Spinal cord (tissue), 10 donors: ENCODE measurements around the gene GDPGP1. TPM values are rescaled to one million over a fixed set of nuclear protein-coding genes. Genes with fewer than 3 reads are reported as not detected.
A peak's percentile ranks its signal among the peaks of the same experiment; 100 is the strongest.

Source experiments
- DNase-seq, 6 donors: peaks; one replicate each; pipeline versions ENCODE4 v3.0.0 to v3.0.0-alpha.2; 2013 to 2015; ENCODE audit warnings: low spot score in 6 of 6, low read depth in 4 of 6
- H3K27ac ChIP-seq: one replicate; pipeline ENCODE4 v1.5.1; 2013; ENCODE audit warnings: low read depth, low read length, control low read depth
- H3K27me3 ChIP-seq: one replicate; pipeline ENCODE4 v1.6.1; 2013; ENCODE audit warnings: low read length; ENCODE audit not compliant: control insufficient read depth, insufficient read depth
- H3K36me3 ChIP-seq: one replicate; pipeline ENCODE4 v1.6.1; 2013; ENCODE audit warnings: low read length; ENCODE audit not compliant: control insufficient read depth, insufficient read depth
- H3K4me1 ChIP-seq: one replicate; pipeline ENCODE4 v1.6.1; 2013; ENCODE audit warnings: low read length; ENCODE audit not compliant: control insufficient read depth, insufficient read depth
- H3K4me3 ChIP-seq: one replicate; pipeline ENCODE4 v1.5.1; 2013; ENCODE audit warnings: low read depth, low read length, control low read depth
- H3K9me3 ChIP-seq: one replicate; pipeline ENCODE4 v1.6.1; 2013; ENCODE audit warnings: low read length; ENCODE audit not compliant: control insufficient read depth, insufficient read depth
- WGBS: methylation state at CpG from one replicate; pipeline ENCODE4 v1.1.5; 2013; ENCODE audit warnings: missing lambda C conversion rate; ENCODE audit not compliant: insufficient coverage; 5-methylcytosine and 5-hydroxymethylcytosine counted together
- polyA plus RNA-seq, 2 donors: library from polyadenylated mRNA; unstranded; fragments of 120-200 nt; gene quantifications; one replicate each; pipeline ENCODE4 v1.2.1, GENCODE V29; 2013; ENCODE audit not compliant: insufficient read length in 2 of 2
- total RNA-seq, 2 donors: library from RNA; depleted of rRNA in 1 of 2; stranded (reverse); fragments of 120-200 nt in 1 of 2; fragments of >200 nt in 1 of 2; gene quantifications; one replicate each; pipeline versions ENCODE4 v1.2.3 to v1.2.4, GENCODE V29; 2013 to 2014
- donor health status: healthy.

GDPGP1 gene
- total and polyA plus RNA-seq, 4 donors, result 3.7 to 7.8 (median 6.7) TPM

DNA sequence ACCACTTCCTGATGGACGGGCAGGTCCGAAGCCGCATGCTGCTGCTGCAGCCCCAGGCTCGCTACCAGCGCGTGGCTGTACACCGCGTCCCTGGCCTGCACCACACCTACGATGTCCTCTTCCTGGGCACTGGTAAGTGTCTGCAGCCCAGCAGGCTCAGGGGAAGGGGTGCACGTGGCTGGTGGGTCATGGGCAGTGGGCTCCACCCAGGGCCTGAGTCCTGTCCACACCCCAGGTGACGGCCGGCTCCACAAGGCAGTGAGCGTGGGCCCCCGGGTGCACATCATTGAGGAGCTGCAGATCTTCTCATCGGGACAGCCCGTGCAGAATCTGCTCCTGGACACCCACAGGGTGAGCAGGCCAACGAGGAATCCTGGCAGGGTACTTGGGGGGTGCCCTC is 9.0 kb upstream of the GDPGP1 start:
- WGBS, result 97% methylated on average over 14 of the region's 17 CpGs
- H3K4me3 ChIP-seq, result no peak overlapping the region
- no peak overlapping the region for H3K27ac ChIP-seq
- peaks cover 17% of the 10 kb centered on the region for H3K4me1 ChIP-seq
- H3K27me3 ChIP-seq, result no peaks in the 10 kb centered on the region
- H3K36me3 ChIP-seq, result peaks cover 88% of the 10 kb centered on the region
- no peak for DNase-seq
- H3K9me3 ChIP-seq, result no peaks in the 10 kb centered on the region

DNA sequence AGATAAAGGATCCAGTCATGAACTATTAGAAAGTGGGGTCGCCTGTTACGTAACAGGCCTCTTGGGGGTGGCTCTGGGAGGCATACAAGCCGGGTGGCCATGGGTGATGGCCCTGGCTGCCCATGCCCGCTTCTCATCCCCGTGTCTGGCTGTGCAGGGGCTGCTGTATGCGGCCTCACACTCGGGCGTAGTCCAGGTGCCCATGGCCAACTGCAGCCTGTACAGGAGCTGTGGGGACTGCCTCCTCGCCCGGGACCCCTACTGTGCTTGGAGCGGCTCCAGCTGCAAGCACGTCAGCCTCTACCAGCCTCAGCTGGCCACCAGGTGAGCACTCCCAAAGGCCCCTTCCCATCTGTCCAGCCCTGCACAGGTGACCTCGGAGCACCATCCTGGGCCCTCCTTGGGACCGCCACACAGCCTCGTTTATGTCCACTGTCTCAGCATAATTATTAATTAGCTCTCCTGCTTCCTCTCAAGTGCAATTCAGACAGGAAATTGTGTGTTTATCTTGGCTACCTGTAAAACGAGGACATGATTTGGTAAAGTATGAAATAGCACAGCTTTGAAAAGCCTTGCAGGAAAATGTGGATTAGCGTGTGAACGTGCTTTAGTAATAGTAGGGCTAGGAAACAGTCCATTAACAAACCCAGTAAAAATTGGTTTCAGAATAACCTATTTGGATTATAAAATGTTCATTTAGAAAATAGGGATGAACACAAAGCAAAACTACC is 8.3 kb upstream of the GDPGP1 start:
- 90% methylated on average over 13 of the region's 18 CpGs for WGBS
- Histone ChIP-seq H3K36me3 (peaks cover 89% of the 10 kb centered on the region), H3K27ac (no peak overlapping the region), H3K4me3 (no peak overlapping the region), H3K4me1 (peaks cover 22% of the 10 kb centered on the region), H3K27me3 (no peaks in the 10 kb centered on the region), H3K9me3 (no peaks in the 10 kb centered on the region)
- no peak for DNase-seq

DNA sequence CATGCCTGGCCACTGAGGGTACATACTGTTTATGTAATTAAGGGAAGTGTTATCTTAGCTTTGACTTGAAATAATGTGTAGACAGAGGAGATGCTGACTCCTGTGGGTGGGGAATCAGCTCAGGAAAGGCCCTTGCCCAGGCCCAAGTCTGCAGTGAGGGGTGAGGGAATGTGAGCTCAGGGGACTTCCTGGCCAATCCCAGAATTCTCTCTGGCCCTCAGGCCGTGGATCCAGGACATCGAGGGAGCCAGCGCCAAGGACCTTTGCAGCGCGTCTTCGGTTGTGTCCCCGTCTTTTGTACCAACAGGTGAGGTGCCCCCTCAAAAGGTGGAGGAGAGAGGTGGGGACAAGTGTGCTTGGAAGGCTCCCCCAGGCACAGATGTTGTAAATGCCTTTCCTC is 6.7 kb upstream of the GDPGP1 start:
- peaks cover 85% of the 10 kb centered on the region for H3K36me3 ChIP-seq
- no peaks in the 10 kb centered on the region for H3K9me3 ChIP-seq
- no peaks in the 10 kb centered on the region for H3K27me3 ChIP-seq
- 95% methylated on average over 6 of the region's 7 CpGs for WGBS
- H3K4me1 ChIP-seq, result peaks cover 14% of the 10 kb centered on the region
- H3K27ac ChIP-seq, result no peak overlapping the region
- no peak for DNase-seq
- H3K4me3 ChIP-seq, result no peak overlapping the region

DNA sequence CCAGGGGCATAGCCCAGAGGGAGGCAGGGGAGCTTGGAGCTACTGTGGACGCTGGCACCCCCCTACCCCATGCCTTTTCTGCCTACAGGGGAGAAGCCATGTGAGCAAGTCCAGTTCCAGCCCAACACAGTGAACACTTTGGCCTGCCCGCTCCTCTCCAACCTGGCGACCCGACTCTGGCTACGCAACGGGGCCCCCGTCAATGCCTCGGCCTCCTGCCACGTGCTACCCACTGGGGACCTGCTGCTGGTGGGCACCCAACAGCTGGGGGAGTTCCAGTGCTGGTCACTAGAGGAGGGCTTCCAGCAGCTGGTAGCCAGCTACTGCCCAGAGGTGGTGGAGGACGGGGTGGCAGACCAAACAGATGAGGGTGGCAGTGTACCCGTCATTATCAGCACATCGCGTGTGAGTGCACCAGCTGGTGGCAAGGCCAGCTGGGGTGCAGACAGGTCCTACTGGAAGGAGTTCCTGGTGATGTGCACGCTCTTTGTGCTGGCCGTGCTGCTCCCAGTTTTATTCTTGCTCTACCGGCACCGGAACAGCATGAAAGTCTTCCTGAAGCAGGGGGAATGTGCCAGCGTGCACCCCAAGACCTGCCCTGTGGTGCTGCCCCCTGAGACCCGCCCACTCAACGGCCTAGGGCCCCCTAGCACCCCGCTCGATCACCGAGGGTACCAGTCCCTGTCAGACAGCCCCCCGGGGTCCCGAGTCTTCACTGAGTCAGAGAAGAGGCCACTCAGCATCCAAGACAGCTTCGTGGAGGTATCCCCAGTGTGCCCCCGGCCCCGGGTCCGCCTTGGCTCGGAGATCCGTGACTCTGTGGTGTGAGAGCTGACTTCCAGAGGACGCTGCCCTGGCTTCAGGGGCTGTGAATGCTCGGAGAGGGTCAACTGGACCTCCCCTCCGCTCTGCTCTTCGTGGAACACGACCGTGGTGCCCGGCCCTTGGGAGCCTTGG is 5.9 kb upstream of the GDPGP1 start:
- Histone ChIP-seq H3K4me3 (no peak overlapping the region), H3K27ac (no peak overlapping the region), H3K36me3 (peaks cover 79% of the 10 kb centered on the region), H3K9me3 (no peaks in the 10 kb centered on the region), H3K27me3 (no peaks in the 10 kb centered on the region), H3K4me1 (peaks cover 21% of the 10 kb centered on the region)
- WGBS, result 94% methylated on average over 37 of the region's 38 CpGs
- no peak for DNase-seq

DNA sequence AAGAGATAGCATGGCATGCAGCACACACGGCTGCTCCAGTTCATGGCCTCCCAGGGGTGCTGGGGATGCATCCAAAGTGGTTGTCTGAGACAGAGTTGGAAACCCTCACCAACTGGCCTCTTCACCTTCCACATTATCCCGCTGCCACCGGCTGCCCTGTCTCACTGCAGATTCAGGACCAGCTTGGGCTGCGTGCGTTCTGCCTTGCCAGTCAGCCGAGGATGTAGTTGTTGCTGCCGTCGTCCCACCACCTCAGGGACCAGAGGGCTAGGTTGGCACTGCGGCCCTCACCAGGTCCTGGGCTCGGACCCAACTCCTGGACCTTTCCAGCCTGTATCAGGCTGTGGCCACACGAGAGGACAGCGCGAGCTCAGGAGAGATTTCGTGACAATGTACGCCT is 5.0 kb upstream of the GDPGP1 start:
- H3K4me3 ChIP-seq, result no peak overlapping the region
- H3K4me1 ChIP-seq, result peaks cover 25% of the 10 kb centered on the region
- H3K36me3 ChIP-seq, result peaks cover 70% of the 10 kb centered on the region
- H3K27ac ChIP-seq, result no peak overlapping the region
- H3K9me3 ChIP-seq, result no peaks in the 10 kb centered on the region
- no peaks in the 10 kb centered on the region for H3K27me3 ChIP-seq
- 94% methylated on average over 15 of the region's 15 CpGs for WGBS
- no peak for DNase-seq

DNA sequence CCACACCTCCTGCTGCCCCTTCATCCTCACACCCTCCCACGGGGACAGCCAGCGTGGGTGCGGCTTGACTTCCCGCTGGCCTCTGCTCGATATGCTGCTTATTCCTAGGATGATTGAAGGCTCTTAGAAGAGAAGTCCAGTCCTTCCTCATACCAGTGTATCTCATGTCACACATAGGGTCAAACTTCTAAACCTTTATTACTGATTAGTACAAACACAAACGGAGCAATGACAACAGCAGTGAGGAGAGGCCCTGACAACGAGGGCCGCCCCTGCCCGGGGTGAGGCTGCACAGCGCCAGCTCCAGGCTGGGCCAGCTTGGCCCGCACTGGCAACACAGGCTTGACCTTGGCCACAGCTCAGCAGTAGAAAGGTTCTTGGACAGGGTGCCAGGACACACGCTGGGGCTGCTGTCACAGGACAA is 3.9 kb upstream of the GDPGP1 start:
- no peak overlapping the region for H3K4me3 ChIP-seq
- H3K27ac ChIP-seq, result no peak overlapping the region
- no peaks in the 10 kb centered on the region for H3K27me3 ChIP-seq
- peaks cover 27% of the 10 kb centered on the region for H3K4me1 ChIP-seq
- H3K9me3 ChIP-seq, result no peaks in the 10 kb centered on the region
- peak in 1 of 6 donors; percentile 39 for DNase-seq
- peaks cover 59% of the 10 kb centered on the region for H3K36me3 ChIP-seq
- WGBS, result 63% methylated on average over 8 of the region's 12 CpGs

DNA sequence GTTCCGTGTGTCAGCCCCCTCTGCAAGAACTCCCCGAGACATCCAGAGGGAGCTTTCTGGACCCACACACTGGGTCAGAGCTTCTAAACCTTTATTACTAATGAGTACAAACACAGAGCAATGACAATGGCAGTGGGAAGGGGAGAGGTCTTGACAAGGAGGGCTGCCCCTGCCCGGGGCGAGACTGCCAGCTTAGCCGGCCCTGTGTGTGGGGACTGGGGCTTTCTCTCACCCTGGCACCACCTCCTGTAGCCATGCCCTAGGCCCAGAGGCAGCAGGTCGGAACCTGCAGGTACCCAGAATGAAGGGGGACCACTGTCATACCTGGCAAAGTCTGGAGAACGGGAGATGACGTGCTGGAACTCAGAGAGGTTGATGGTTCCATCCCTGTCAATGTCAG is 3.4 kb upstream of the GDPGP1 start:
- Histone ChIP-seq H3K4me1 (peaks cover 27% of the 10 kb centered on the region), H3K27ac (no peak overlapping the region), H3K36me3 (peaks cover 54% of the 10 kb centered on the region), H3K9me3 (no peaks in the 10 kb centered on the region), H3K27me3 (no peaks in the 10 kb centered on the region), H3K4me3 (no peak overlapping the region)
- DNase-seq, result no peak
- WGBS, result 87% methylated on average over 5 of the region's 8 CpGs

DNA sequence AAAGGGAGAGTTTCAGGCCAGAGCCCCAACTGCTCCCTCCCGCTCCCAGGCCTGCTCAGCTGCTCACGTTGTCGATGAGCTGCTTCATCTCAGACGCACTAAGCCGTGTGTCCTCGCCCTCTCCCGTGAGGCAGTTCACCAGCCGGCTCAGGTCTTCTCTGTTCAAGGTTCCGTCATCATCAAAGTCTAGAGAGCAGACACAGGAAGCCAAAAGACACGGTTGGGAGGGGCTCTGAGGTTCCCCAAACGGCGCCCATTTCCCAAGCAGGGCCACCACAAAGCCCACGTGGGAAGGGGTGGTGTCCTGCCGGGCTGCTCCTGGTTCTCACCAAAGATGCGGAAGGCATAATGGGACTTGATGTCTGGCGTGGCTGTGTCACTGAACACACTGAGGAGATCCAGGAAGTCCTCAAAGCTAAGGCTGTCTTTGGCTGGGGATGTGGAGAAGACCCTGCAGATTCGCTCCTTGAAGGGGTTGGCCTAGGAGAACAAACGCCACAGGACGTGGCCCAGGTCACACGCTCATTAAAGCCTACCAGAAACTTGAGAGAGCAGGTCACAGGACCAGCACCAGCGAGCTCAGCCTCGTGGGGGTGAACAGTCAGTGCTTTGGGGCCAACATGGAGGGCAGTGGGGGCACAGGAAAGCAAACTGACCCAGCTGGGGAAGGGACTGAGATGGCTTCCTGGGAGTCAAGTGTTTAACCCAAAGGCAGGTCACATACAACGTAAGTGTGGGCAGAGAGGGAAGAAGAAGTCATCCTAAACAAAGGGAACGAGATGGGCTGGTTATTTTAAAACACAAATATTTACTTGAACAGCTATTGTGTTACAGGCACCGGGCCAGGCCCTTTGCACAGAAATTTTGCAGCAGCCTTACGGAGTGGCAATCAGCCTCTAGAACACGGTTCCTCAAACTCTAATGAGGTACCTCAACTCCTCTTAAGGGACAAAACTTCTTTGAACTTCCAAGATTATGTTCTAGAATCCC is 2.7 kb upstream of the GDPGP1 start:
- peaks cover 50% of the 10 kb centered on the region for H3K36me3 ChIP-seq
- no peak overlapping the region for H3K27ac ChIP-seq
- 81% methylated on average over 25 of the region's 27 CpGs for WGBS
- H3K4me3 ChIP-seq, result no peak overlapping the region
- H3K4me1 ChIP-seq, result peaks cover 27% of the 10 kb centered on the region
- no peak for DNase-seq
- H3K27me3 ChIP-seq, result no peaks in the 10 kb centered on the region
- no peaks in the 10 kb centered on the region for H3K9me3 ChIP-seq

DNA sequence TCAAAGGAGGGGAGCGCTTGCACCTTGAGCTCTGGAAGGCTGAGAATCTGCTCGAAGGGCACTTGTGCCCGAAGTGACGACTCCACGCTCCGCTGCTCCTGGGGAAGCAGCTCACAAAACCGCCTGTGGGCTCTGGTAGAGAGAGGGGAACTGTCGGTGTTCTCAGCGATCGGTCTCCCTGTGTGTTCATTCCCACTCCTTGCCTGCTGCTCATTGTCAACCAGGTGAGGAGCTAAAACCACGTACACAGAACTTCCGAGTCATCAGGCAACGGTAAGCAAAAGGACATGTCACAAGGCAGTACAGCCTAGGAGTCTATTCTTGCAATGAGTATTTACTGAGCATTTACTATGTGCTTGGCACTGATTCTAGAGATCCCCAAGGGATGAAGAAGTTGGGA is 1.8 kb upstream of the GDPGP1 start:
- Histone ChIP-seq H3K36me3 (peaks cover 50% of the 10 kb centered on the region), H3K4me1 (peaks cover 27% of the 10 kb centered on the region), H3K4me3 (no peak overlapping the region), H3K27me3 (no peaks in the 10 kb centered on the region), H3K9me3 (no peaks in the 10 kb centered on the region), H3K27ac (no peak overlapping the region)
- WGBS, result 83% methylated on average over 10 of the region's 13 CpGs
- DNase-seq, result no peak
